ENCODE measurements around the gene NAT10. TPM values are rescaled to one million over a fixed set of nuclear protein-coding genes. Genes with fewer than 3 reads are reported as not detected.

The NAT10 gene
- polyA plus RNA-seq, 1 donor from 2014 or later, result 12.7 TPM

DNA sequence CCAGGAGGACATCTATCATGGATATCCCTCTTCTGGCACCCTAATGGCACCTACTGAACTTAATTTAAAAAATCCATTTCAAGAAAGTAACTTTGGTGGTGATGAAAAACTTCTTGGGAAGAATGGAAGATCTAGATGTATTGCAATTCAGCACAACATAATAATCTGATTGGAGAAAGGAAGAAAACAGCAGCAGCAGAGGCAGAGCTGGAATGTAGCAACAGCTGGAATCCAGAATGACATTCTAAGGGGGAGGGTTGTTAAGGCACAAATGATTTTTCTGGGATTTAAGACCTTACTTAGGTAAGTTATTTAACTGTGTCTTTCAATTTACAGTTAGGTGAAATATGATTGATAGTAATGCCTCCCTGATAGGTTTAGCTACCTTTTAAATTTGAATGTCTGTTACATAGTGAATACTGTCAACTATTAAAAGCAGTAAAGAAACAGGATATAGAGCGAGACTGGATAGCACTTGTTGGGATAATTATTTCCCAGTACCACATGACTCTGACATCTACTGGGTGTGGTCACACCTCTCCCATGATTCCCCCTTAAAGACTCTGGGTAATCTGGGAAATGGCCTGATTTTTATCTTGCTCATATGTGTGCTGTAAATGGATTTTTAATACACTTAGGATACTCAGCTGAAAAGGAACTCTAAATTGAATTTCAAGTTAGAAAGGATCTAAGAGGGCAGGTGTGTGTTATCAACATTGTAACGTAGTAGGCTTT lies 42.2 kb upstream of the NAT10 start:
- H3K9ac ChIP-seq (ENCODE audit: low read length), result no peak overlapping the region
- no peak overlapping the region for H2AFZ ChIP-seq (ENCODE audit: low read depth, low read length)
- H3K9me3 ChIP-seq (ENCODE audit: low read length), result no peaks in the 10 kb centered on the region
- peaks cover 34% of the 10 kb centered on the region for H4K20me1 ChIP-seq (ENCODE audit: insufficient read depth)
- TF ChIP-seq SMC3 (conservative IDR thresholded peaks at IDR 0.05; ENCODE audit: poor library complexity) (no peak), POLR2AphosphoS5 (IDR thresholded peaks at IDR 0.05) (no peak), EP300 (conservative IDR thresholded peaks at IDR 0.05; ENCODE audit: poor library complexity, severe bottlenecking) (no peak), MXI1 (conservative IDR thresholded peaks at IDR 0.05; ENCODE audit: poor library complexity, severe bottlenecking) (no peak), TAF1 (IDR thresholded peaks at IDR 0.05; ENCODE audit: low read depth) (no peak), REST (IDR thresholded peaks at IDR 0.05; ENCODE audit: borderline replicate concordance) (no peak), CTCF (IDR thresholded peaks at IDR 0.05; ENCODE audit: poor library complexity, severe bottlenecking) (no peak), EZH2 (IDR thresholded peaks at IDR 0.05; ENCODE audit: borderline replicate concordance, insufficient read depth, low read length, poor library complexity, severe bottlenecking) (no peak), RAD21 (conservative IDR thresholded peaks at IDR 0.05) (no peak)
- no peak overlapping the region for H3K27ac ChIP-seq (ENCODE audit: low read length)
- no peaks in the 10 kb centered on the region for H3K9me2 ChIP-seq (ENCODE audit: insufficient read depth, low read length)
- no peak overlapping the region for H3K4me3 ChIP-seq (ENCODE audit: low read length)
- no peak overlapping the region for H3K4me2 ChIP-seq (ENCODE audit: low read length)
- peaks cover 94% of the 10 kb centered on the region for H3K79me2 ChIP-seq (replicated peaks; ENCODE audit: insufficient read depth, low read length)
- peaks cover 4% of the 10 kb centered on the region for H3F3A ChIP-seq (ENCODE audit: insufficient read depth, low read length, poor library complexity, severe bottlenecking)
- no peaks in the 10 kb centered on the region for H3K27me3 ChIP-seq (ENCODE audit: insufficient read depth, low read depth, low read length)
- H3K36me3 ChIP-seq (ENCODE audit: insufficient read depth, low read length), result peaks cover 3% of the 10 kb centered on the region

DNA sequence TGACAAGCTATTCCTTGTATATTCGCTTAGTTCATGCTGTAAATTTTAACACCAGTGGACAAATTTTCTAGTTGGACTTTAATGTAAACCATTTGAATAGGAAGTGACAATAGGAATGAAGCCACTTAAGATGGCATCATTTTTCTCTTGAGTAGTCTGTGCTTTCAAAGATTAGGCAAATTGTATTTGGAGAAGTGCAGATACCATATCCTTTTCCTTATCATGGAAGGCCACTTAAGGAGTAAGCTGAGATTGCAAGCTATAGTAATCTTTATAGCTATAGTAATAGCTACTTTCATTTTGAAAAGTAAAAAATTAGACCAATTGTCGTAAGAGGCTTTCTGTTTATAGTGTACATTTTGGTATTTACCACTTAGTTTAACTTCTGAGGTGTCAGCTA lies 41.1 kb upstream of the NAT10 start:
- Histone ChIP-seq H3K9me2 (ENCODE audit: insufficient read depth, low read length) (no peaks in the 10 kb centered on the region), H3K9me3 (ENCODE audit: low read length) (no peaks in the 10 kb centered on the region), H2AFZ (ENCODE audit: low read depth, low read length) (no peak overlapping the region), H4K20me1 (ENCODE audit: insufficient read depth) (peaks cover 33% of the 10 kb centered on the region), H3K79me2 (replicated peaks; ENCODE audit: insufficient read depth, low read length) (peaks cover 94% of the 10 kb centered on the region), H3F3A (ENCODE audit: insufficient read depth, low read length, poor library complexity, severe bottlenecking) (peaks cover 4% of the 10 kb centered on the region), H3K4me3 (ENCODE audit: low read length) (no peak overlapping the region), H3K4me2 (ENCODE audit: low read length) (no peak overlapping the region), H3K27me3 (ENCODE audit: insufficient read depth, low read depth, low read length) (no peaks in the 10 kb centered on the region), H3K36me3 (ENCODE audit: insufficient read depth, low read length) (peaks cover 3% of the 10 kb centered on the region), H3K9ac (ENCODE audit: low read length) (no peak overlapping the region), H3K27ac (ENCODE audit: low read length) (no peak overlapping the region)
- TF ChIP-seq EZH2 (IDR thresholded peaks at IDR 0.05; ENCODE audit: borderline replicate concordance, insufficient read depth, low read length, poor library complexity, severe bottlenecking) (no peak), POLR2AphosphoS5 (IDR thresholded peaks at IDR 0.05) (no peak), MXI1 (conservative IDR thresholded peaks at IDR 0.05; ENCODE audit: poor library complexity, severe bottlenecking) (no peak), REST (IDR thresholded peaks at IDR 0.05; ENCODE audit: borderline replicate concordance) (no peak), RAD21 (conservative IDR thresholded peaks at IDR 0.05) (no peak), EP300 (conservative IDR thresholded peaks at IDR 0.05; ENCODE audit: poor library complexity, severe bottlenecking) (no peak), TAF1 (IDR thresholded peaks at IDR 0.05; ENCODE audit: low read depth) (no peak), SMC3 (conservative IDR thresholded peaks at IDR 0.05; ENCODE audit: poor library complexity) (no peak), CTCF (IDR thresholded peaks at IDR 0.05; ENCODE audit: poor library complexity, severe bottlenecking) (no peak)

All from neural cell (in vitro differentiated cells).